H1 (cell line): ENCODE results near the gene PITPNC1. TPM values are rescaled to one million over a fixed set of nuclear protein-coding genes. Genes with fewer than 3 reads are reported as not detected.

Source experiments
- CTCF ChIA-PET: fragments of 300-600 bp; sonication (Branson Sonifier 250); formaldehyde crosslinking; loops from one replicate; lab custom pipeline; 2021; ENCODE audit not compliant: partially characterized antibody; lab: Charles Lee
- POLR2A ChIA-PET: fragments of 300-600 bp; sonication (Branson Sonifier 250); formaldehyde crosslinking; loops from one replicate; lab custom pipeline; 2021; ENCODE audit warnings: inconsistent platforms; ENCODE audit not compliant: partially characterized antibody; lab: Charles Lee
- DNase-seq, 2 experiments: peaks; one replicate each; pipeline versions ENCODE4 v3.0.0 to v3.0.0-alpha.2; 2010 to 2022; ENCODE audit warnings: low spot score in 2 of 2, low read depth in 1 of 2, mixed read lengths in 1 of 2
- FAIRE-seq: peaks from 2 replicates; lab custom pipeline; 2011; peaks lifted over from hg19 to GRCh38; lab: Jason Lieb, UNC
- H2AFZ ChIP-seq: 2 replicates; pipeline ENCODE4 v1.8.1; 2012; ENCODE audit warnings: low read length, inconsistent platforms
- H2AK5ac ChIP-seq: 2 replicates; pipeline ENCODE4 v1.6.1; 2013; ENCODE audit warnings: low read depth, low read length
- H2BK120ac ChIP-seq: replicated peaks from 2 replicates; pipeline ENCODE3; 2013; ENCODE audit warnings: low read depth, low read length, inconsistent platforms
- H2BK12ac ChIP-seq: 2 replicates; pipeline ENCODE4 v1.6.1; 2013; ENCODE audit warnings: low read depth, low read length
- H2BK15ac ChIP-seq: 2 replicates; pipeline ENCODE4 v1.6.1; 2013; ENCODE audit warnings: low read length
- H2BK20ac ChIP-seq: 2 replicates; pipeline ENCODE4 v1.6.1; 2013; ENCODE audit warnings: low read length
- H2BK5ac ChIP-seq: 2 replicates; pipeline ENCODE4 v1.6.1; 2013; ENCODE audit warnings: low read depth, low read length
- H3K14ac ChIP-seq: 2 replicates; pipeline ENCODE4 v1.6.1; 2013; ENCODE audit warnings: inconsistent platforms; ENCODE audit not compliant: insufficient read length
- H3K18ac ChIP-seq: 2 replicates; pipeline ENCODE4 v1.6.1; 2013; ENCODE audit warnings: low read length; ENCODE audit errors: extremely low read depth
- H3K23ac ChIP-seq: 2 replicates; pipeline ENCODE4 v1.6.1; 2013; ENCODE audit warnings: inconsistent platforms; ENCODE audit not compliant: insufficient read length
- H3K23me2 ChIP-seq: 2 replicates; pipeline ENCODE4 v1.6.1; 2013; ENCODE audit warnings: low read depth, low read length
- H3K27ac ChIP-seq: 2 replicates; pipeline ENCODE4 v1.6.1; 2011; ENCODE audit warnings: low read depth, low read length, inconsistent platforms
- H3K27me3 ChIP-seq, 4 experiments: replicated peaks in 1 of 4; 1 replicate in 1 of 4; 2 replicates in 3 of 4; pipeline versions ENCODE4 v1.6.1 to v1.8.1; 2011 to 2013; ENCODE audit warnings: low read length in 3 of 4, mild to moderate bottlenecking in 3 of 4, inconsistent platforms in 2 of 4, mixed read lengths in 2 of 4, moderate library complexity in 1 of 4; ENCODE audit not compliant: control insufficient read depth in 3 of 4, insufficient read depth in 3 of 4; ENCODE audit errors: extremely low read depth in 1 of 4
- H3K36me3 ChIP-seq, 4 experiments: 2 replicates each; pipeline versions ENCODE4 v1.6.1 to v1.8.1; 2011 to 2013; ENCODE audit warnings: mild to moderate bottlenecking in 4 of 4, low read length in 3 of 4, moderate library complexity in 2 of 4, control low read depth in 1 of 4, inconsistent platforms in 1 of 4; ENCODE audit not compliant: insufficient read depth in 4 of 4, control insufficient read depth in 2 of 4
- H3K4ac ChIP-seq: replicated peaks from 2 replicates; pipeline ENCODE3; 2013; ENCODE audit warnings: low read length, low read depth, mixed read lengths, inconsistent platforms; ENCODE audit not compliant: insufficient read length
- H3K4me1 ChIP-seq, 4 experiments: replicated peaks in 1 of 4; 1 replicate in 1 of 4; 2 replicates in 3 of 4; pipeline versions ENCODE4 v1.6.1 to v1.8.1; 2011 to 2013; ENCODE audit warnings: low read length in 3 of 4, inconsistent platforms in 2 of 4, mixed read lengths in 1 of 4; ENCODE audit not compliant: insufficient read depth in 4 of 4, control insufficient read depth in 3 of 4
- H3K4me2 ChIP-seq, 2 experiments: 2 replicates each; pipeline versions ENCODE4 v1.6.1 to v1.8.1; 2011 to 2013; ENCODE audit warnings: low read depth in 2 of 2, low read length in 2 of 2, control low read depth in 1 of 2, inconsistent platforms in 1 of 2, mild to moderate bottlenecking in 1 of 2; ENCODE audit not compliant: insufficient read depth in 1 of 2
- H3K4me3 ChIP-seq, 4 experiments: fragments of 200-600, 300-600 bp in 1 of 4; sonication (generic), shearing (Covaris generic), sonication (Bioruptor Twin) in 1 of 4; 2 replicates each; pipeline versions ENCODE4 v1.5.1 to v1.8.1; 2011 to 2016; ENCODE audit warnings: low read length in 4 of 4, low read depth in 3 of 4, control low read depth in 2 of 4, inconsistent platforms in 2 of 4, mild to moderate bottlenecking in 2 of 4, mixed read lengths in 1 of 4, moderate library complexity in 1 of 4; ENCODE audit not compliant: insufficient read depth in 2 of 4; ENCODE audit errors: extremely low read depth in 1 of 4
- H3K56ac ChIP-seq: replicated peaks from 2 replicates; pipeline ENCODE3; 2013; ENCODE audit warnings: low read depth, mild to moderate bottlenecking, mixed read lengths, low read length, inconsistent platforms; ENCODE audit not compliant: insufficient read length
- H3K79me1 ChIP-seq: 2 replicates; pipeline ENCODE4 v1.6.1; 2013; ENCODE audit warnings: low read depth, low read length, control low read depth
- H3K79me2 ChIP-seq, 2 experiments: 2 replicates each; pipeline versions ENCODE4 v1.6.1 to v1.8.1; 2012 to 2013; ENCODE audit warnings: low read length in 2 of 2, mild to moderate bottlenecking in 2 of 2, inconsistent platforms in 1 of 2; ENCODE audit not compliant: insufficient read depth in 2 of 2, control insufficient read depth in 1 of 2
- H3K9ac ChIP-seq, 4 experiments: replicated peaks in 1 of 4; 1 replicate in 1 of 4; 2 replicates in 3 of 4; pipeline versions ENCODE4 v1.6.1 to v1.8.1; 2011 to 2013; ENCODE audit warnings: low read depth in 3 of 4, low read length in 3 of 4, control low read depth in 2 of 4, mild to moderate bottlenecking in 2 of 4, moderate library complexity in 2 of 4, inconsistent platforms in 1 of 4; ENCODE audit errors: extremely low read depth in 1 of 4
- H3K9me3 ChIP-seq, 2 experiments: 2 replicates each; pipeline versions ENCODE4 v1.6.1 to v1.8.1; 2012 to 2013; ENCODE audit warnings: mild to moderate bottlenecking in 2 of 2, moderate library complexity in 2 of 2, control low read depth in 1 of 2, inconsistent platforms in 1 of 2, low read depth in 1 of 2, low read length in 1 of 2, mixed read lengths in 1 of 2; ENCODE audit not compliant: insufficient read depth in 2 of 2
- H4K20me1 ChIP-seq, 2 experiments: replicated peaks in 1 of 2; 2 replicates each; pipeline versions ENCODE3 to v1.8.1; 2011 to 2013; ENCODE audit warnings: inconsistent platforms in 2 of 2, low read length in 2 of 2, mild to moderate bottlenecking in 1 of 2; ENCODE audit not compliant: insufficient read depth in 2 of 2, control insufficient read depth in 1 of 2
- H4K5ac ChIP-seq: 2 replicates; pipeline ENCODE4 v1.6.1; 2013; ENCODE audit warnings: low read length, low read depth, mixed read lengths, inconsistent platforms; ENCODE audit not compliant: insufficient read length
- H4K8ac ChIP-seq: 2 replicates; pipeline ENCODE4 v1.8.0; 2013; ENCODE audit warnings: mild to moderate bottlenecking, moderate library complexity, low read length, inconsistent platforms; ENCODE audit not compliant: insufficient read depth; ENCODE audit errors: extremely low read depth
- H4K91ac ChIP-seq: replicated peaks from 2 replicates; pipeline ENCODE3; 2013; ENCODE audit warnings: low read length, mixed read lengths, inconsistent platforms; ENCODE audit not compliant: insufficient read length
- EZH2 ChIP-seq: fragments of 200-600 bp; sonication (generic); IDR thresholded peaks from 2 replicates; pipeline ENCODE4 v1.7.1; 2012; ENCODE audit warnings: low read depth, mild to moderate bottlenecking, moderate library complexity, low read length, inconsistent platforms; ENCODE audit not compliant: severe bottlenecking
- FOSL1 ChIP-seq: IDR thresholded peaks from 2 replicates; pipeline ENCODE4 v1.6.1; 2011; ENCODE audit warnings: mild to moderate bottlenecking, low read depth, low read length, moderate library complexity; ENCODE audit not compliant: insufficient read depth
- TEAD4 ChIP-seq: IDR thresholded peaks from 2 replicates; pipeline ENCODE4 v1.6.1; 2012; ENCODE audit warnings: low read depth, low read length, inconsistent platforms, mixed read lengths
- ZNF274 ChIP-seq: IDR thresholded peaks from 2 replicates; pipeline ENCODE4 v1.7.0; 2012; ENCODE audit warnings: low read length, borderline replicate concordance; ENCODE audit errors: extremely low read depth
- WGBS, 2 experiments: shearing (Covaris generic) in 1 of 2; methylation state at CpG; one replicate each; pipeline versions ENCODE4 v1.1.6 to v1.1.7; 2013 to 2015; ENCODE audit warnings: low lambda C conversion rate in 2 of 2, mixed read lengths in 2 of 2, inconsistent platforms in 1 of 2, low coverage in 1 of 2, missing lambda C conversion rate in 1 of 2; ENCODE audit not compliant: insufficient replicate concordance in 2 of 2, insufficient coverage in 1 of 2, insufficient read length in 1 of 2; ENCODE audit errors: extremely low coverage in 1 of 2, missing lambda C conversion rate in 1 of 2; 5-methylcytosine and 5-hydroxymethylcytosine counted together
- polyA plus RNA-seq, 7 experiments: library from polyadenylated mRNA; depleted of rRNA in 3 of 7; stranded (reverse) in 5 of 7; unstranded in 2 of 7; fragments of >200 nt in 5 of 7; fragments of 200-250 nt in 2 of 7; gene quantifications; 1 replicate in 5 of 7; 2 replicates in 1 of 7; 4 replicates in 1 of 7; pipeline versions ENCODE4 v1.2.1 to v1.2.3, GENCODE V29; 2011 to 2013; ENCODE audit warnings: missing spikeins in 2 of 7, mixed read lengths in 2 of 7
- total RNA-seq: library from RNA; stranded (reverse); fragmentation: NEBNext Ultra II Directional; extraction: Animal tissue kit (Norgen Biotek cat#: 25700); gene quantifications from 2 replicates; pipeline ENCODE4 v1.2.1, GENCODE V29; 2021

Gene PITPNC1
- total and polyA plus RNA-seq, 2 of the 8 experiments (the other 6 are each of a cell fraction or from before 2014, with no cell fraction given): 17.6 to 54.7 TPM

DNA sequence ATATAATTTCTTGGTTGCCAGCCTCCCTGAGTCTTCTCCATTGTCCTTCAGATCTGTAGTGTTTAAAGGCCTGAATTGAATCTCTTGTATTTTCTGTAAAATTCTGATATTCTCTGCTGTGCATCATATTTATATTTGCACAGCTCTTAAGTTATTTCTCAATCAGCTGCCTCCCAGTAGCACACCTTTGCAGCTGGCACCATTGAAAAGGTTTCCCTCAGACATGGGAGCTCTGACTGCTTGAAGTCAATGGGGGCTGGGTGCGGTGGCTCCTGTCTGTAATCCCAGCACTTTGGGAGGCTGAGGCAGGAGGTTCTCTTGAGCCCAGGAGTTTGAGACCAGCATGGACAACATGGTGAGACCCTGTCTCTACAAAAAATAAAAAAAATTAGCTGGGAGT is 40.4 kb downstream of the PITPNC1 start:
- no peaks in the 10 kb centered on the region; a peak in 1 of 8 replicates for H3K36me3 ChIP-seq
- H2AFZ ChIP-seq: no peak overlapping the region
- peaks cover 0 to 4% (median 0%) of the 10 kb centered on the region in 4 experiments; a peak in 1 of 7 replicates for H3K4me1 ChIP-seq
- H3K14ac ChIP-seq: no peak overlapping the region
- no peak overlapping the region for H2BK15ac ChIP-seq
- FAIRE-seq: no peak
- H3K27me3 ChIP-seq: no peaks in the 10 kb centered on the region
- H2BK5ac ChIP-seq: no peak overlapping the region
- H4K91ac ChIP-seq: no peak overlapping the region
- CTCF ChIA-PET: interaction anchor here (0.7 to 2.4 kb wide), 2 partner anchors 30 to 52 kb away, joined by 4 to 6 read pairs; no protein-coding TSS in a partner anchor
- H2AK5ac ChIP-seq: no peak overlapping the region
- no peak overlapping the region for H4K8ac ChIP-seq
- no peak for DNase-seq
- TF ChIP-seq EZH2 (no peak), TEAD4 (no peak), ZNF274 (no peak), FOSL1 (no peak)
- TF ChIP-seq, all 59 proteins: peak for 0
- WGBS, 2 experiments: 100% methylated on average over 1 of the region's 1 CpG; no CpG with 5 or more reads in 1 of the 2 experiments
- Histone ChIP-seq H3K79me1 (peaks cover 8% of the 10 kb centered on the region; the same call in 1 of the 2 replicates), H2BK20ac (no peak overlapping the region), H3K79me2 (peaks cover 13 to 74% of the 10 kb centered on the region in 2 experiments), H3K27ac (no peak overlapping the region), H4K5ac (no peak overlapping the region), H3K18ac (no peak overlapping the region), H3K9ac (no peak overlapping the region), H4K20me1 (no peaks in the 10 kb centered on the region), H3K4me2 (no peak overlapping the region), H3K9me3 (peaks cover 4 to 5% of the 10 kb centered on the region in 2 experiments; a peak in 2 of 4 replicates), H2BK120ac (no peak overlapping the region), H3K4ac (no peak overlapping the region), H3K23me2 (no peaks in the 10 kb centered on the region), H3K4me3 (no peak overlapping the region), H3K56ac (no peak overlapping the region), H2BK12ac (no peak overlapping the region), H3K23ac (no peak overlapping the region)
- POLR2A ChIA-PET: no interaction called here
